NCI-H748 treated with DMSO at 0.1 percent for 48 hours (cell line): ENCODE data around the gene DEFB132.
A peak's percentile ranks its signal among the peaks of the same experiment; 100 is the strongest.

Experiments
- DNase-seq: peaks from one replicate; lab custom pipeline; 2025; lab: John Stamatoyannopoulos, UW

DEFB132 gene

DNA sequence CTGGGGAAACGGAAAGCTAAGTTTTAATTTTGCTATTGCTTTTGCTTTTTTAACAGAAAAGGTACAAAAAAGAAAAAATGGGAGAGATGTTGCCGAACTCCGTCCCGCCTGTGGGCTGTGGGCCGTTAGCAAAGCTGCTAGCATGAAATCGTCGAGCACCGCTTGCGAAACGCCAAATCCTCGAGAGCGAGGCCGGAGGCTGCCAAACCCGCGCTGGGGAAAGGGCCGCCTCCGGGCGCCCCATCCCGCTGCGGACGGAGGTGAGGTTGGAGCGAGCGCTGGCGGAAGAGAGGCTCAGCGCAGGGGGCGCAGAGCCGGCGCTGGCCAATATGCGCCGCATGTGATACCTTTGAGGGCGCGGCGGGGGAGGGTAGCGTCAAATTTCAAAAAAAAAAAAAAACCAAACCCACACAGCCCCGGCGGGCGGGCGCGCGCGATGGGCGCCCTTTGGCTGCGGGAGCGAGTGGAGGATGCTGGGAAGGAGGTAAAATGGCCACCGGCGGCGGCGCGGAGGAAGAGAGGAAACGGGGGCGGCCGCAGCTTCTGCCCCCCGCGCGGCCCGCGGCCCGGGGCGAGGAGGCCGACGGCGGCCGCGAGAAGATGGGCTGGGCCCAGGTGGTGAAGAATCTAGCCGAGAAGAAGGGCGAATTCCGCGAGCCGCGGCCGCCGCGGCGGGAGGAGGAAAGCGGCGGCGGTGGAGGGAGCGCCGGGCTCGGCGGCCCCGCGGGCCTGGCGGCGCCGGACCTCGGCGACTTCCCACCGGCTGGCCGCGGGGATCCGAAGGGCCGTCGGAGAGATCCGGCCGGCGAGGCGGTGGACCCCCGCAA is 39.8 kb downstream of the DEFB132 start, which contains the start of gene ZCCHC3:
TSS of gene ZCCHC3 (plus strand) at position 473 of the 827 bp plus-strand sequence. CDS start at position 490, 17 bp downstream.
- peak; percentile 95 for DNase-seq

- peak; percentile 57 for DNase-seq
Measured at GRCh38 chr20:297925-298775, 40.6 kb downstream of the DEFB132 start.

- no peak for DNase-seq
Measured at GRCh38 chr20:298776-299391, 41.4 kb downstream of the DEFB132 start.

GRCh38 chr20:300345-300990 is 42.9 kb downstream of the DEFB132 start:
- no peak for DNase-seq

- DNase-seq: no peak
Measured at GRCh38 chr20:301886-302848, 44.6 kb downstream of the DEFB132 start.

GRCh38 chr20:305745-306144 is 48.2 kb downstream of the DEFB132 start:
- DNase-seq: no peak

DNA sequence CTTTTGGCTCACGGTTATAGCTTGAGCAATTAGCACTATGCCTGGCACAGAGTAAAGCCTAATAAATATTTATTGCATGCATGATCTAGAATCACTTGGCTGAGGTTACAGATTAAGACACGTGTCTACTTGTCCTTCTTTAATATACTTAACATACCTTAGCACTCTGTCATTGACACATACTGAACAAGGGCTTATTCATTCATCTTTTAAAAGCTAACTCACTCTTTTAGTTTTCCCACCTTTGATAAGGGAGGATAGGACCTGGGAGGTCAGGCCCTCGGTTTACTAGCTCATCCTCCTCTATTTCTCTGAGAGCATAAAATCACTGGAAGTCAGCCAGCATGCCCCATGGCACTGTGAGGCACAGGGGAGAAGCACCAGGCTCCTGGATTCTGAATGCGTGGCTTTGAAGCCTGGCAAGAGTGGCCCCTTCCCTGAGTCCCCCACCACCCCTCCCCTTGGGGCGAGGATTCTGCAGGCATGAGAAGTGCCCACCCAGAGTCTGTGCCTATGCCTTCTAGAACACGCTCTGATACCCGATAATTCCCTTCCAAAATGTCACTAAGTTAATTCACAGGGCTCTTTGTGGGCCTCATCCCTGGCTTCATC is 51.0 kb downstream of the DEFB132 start:
- no peak for DNase-seq

DNA sequence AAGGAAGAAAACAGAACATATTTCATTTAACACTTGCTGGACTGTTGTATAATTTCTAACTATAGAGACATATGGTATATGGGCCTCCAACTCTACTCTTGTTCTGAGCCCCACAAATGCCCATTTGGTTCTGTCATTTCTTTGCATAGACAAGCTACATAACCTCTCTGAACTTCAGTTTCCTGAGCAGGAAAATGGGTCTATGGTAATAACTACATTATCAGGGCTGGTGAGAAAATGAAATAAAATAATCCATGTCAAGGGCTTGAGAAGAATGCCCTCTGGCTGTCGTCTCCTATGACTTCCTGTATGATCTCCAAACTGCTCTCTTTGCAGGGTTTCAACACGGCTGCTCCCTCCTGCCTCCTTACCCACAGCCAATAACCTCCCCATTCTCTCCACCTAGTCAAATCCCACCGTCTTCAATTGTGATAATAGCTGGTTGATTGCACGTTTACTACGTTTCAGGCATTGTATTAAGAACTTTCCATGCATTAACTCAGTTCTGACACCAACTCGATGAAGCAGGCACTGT is 51.8 kb downstream of the DEFB132 start:
- DNase-seq: no peak

DNA sequence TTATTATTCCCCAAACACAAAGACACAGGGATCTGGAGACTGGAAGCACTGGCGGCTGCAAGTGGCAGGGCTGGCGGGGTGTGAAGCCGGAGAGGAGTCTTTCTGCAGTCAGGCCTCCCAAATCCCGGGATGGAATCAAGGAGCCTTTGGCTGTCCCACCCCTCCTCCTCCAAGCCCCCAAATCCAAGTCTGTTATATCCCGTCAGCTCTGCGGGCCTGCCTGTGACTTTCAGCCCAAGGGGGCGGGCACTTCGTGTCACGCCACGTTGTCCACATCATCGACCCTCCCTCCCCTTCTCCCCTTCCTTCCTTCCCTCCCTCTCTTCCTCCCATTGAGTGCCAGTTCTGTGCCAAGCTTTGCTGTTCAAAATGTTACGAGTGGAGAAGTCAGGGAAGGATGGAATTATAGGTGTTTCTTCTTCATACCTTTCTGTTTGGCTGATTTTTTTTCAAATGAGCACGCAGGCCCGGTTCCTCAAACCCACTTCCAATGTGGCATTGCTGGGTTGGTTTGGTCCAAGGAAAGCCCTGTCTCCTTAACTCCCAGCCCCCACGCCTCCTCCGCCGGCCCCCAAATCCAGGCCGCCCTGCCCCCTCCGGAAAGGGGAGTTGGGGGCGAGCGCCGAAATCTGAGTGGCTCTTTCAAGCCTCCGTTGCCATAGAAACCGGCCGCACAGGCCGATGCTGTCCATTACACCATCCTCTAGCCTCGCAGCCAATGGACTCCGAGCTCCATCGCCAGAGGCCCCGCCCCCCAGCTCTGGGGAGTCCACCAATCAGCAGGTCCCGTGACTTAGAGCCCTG is 52.5 kb downstream of the DEFB132 start:
- peak; percentile 99 for DNase-seq

DNA sequence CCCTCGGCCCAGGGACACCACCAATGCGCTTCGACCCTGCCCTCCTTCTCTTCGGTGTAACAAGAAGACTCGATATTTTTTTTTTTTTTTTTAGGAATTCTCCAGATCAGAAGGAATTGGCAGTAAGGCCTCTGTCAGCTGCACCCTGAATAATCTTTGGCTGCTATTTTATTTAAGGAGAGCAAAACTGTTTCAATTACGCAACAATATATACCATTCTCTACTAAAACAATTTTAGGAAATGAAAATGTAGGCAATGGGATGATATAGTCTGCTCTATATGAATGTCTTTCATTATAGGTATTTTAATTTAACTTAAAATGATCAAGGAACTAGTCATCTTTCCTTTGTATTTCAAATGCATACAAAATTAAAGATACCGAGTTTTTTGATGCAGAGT is 53.1 kb downstream of the DEFB132 start:
- no peak for DNase-seq
